Measurements from ENCODE around the gene ADK.
"Not testable (repeated sequence)": the region's sequence is repeated elsewhere in the genome, so short reads cannot be mapped to it uniquely, and the experiment has no call there.

The ADK gene

GRCh38 chr10:74433595-74433956 lies 282.6 kb downstream of the ADK start:
- DNase-seq: no peak

DNA sequence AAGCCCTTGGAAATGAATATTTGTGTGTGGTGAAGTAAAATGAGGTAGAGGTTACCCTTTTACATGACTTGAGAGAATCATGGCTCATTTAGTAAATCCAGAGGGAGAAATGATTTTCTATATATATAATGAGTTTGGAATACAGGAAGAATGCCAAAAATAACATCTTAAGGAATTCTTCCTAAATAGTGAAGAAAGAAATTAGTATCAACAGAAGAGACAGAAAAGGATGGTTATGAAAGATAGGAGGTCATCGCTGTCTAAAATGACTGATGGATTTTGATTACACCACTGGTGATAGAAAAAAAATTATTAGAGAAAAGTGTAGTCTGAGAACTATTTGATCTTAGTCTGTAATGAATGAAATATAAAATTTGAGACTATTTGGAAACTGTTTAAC lies 283.0 kb downstream of the ADK start:
- DNase-seq: no peak

DNA sequence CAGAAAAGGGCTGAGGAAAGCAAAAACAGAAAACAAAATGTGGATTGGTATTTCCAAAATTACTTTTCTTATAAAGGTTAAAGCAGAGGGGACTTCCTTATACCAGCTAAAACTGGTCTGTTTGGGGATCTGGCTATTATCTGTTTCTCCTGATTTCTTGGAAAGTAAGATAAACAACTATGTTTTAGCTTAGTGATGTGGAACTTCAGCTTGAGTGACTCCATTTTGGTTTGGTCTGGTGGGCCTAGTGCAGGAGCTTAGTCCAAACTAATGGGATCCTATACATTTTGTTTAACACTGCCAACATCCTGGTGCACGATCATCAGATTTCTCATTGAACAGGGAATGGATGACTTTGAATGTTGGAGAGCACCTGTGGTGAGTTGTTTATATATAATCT lies 283.5 kb downstream of the ADK start:
- no peak for DNase-seq

GRCh38 chr10:74436523-74437170 lies 285.6 kb downstream of the ADK start:
- no peak for DNase-seq

GRCh38 chr10:74437822-74438221 lies 286.8 kb downstream of the ADK start:
- no peak for DNase-seq

GRCh38 chr10:74439213-74439612 lies 288.2 kb downstream of the ADK start:
- no peak for DNase-seq

- DNase-seq: no peak
Observed at GRCh38 chr10:74445493-74445892, 294.5 kb downstream of the ADK start.

GRCh38 chr10:74450602-74451001 lies 299.6 kb downstream of the ADK start:
- DNase-seq: no peak

GRCh38 chr10:74451127-74451829 lies 300.3 kb downstream of the ADK start:
- DNase-seq: peak; percentile 30

DNA sequence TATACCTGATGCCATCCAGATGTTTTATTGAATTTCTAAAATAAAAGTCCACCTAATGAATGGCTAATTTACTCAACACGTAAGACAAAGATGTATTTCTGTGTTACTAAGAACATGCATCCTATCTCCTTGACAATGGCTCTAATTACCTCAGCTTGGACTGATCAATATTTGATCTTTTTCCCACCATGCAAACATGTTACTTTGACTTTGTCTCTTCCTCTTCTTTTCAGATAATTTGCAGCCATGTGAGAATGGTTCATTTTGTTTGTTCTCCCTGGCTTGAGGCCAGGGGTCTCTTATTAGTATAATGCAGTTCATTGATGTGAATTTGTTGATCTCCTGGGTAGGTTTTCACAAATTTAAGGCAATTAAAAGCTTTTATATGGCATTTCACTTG lies 302.1 kb downstream of the ADK start:
- no peak for DNase-seq

DNA sequence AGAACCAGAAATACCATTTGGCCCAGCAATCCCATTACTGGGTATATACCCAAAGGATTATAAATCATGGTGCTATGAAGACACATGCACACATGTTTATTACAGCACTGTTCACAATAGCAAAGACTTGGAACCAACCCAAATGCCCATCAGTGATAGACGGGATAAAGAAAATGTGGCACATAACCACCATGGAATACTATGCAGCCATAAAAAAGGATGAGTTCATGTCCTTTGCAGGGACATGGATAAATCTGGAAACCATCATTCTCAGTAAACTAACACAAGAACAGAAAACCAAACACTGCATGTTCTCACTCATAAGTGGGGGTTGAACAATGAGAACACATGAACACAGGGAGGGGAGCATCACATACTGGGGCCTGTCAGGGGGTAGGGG lies 306.5 kb downstream of the ADK start:
- DNase-seq: not testable (repeated sequence)

- DNase-seq: no peak
Observed at GRCh38 chr10:74460812-74461211, 309.8 kb downstream of the ADK start.

DNA sequence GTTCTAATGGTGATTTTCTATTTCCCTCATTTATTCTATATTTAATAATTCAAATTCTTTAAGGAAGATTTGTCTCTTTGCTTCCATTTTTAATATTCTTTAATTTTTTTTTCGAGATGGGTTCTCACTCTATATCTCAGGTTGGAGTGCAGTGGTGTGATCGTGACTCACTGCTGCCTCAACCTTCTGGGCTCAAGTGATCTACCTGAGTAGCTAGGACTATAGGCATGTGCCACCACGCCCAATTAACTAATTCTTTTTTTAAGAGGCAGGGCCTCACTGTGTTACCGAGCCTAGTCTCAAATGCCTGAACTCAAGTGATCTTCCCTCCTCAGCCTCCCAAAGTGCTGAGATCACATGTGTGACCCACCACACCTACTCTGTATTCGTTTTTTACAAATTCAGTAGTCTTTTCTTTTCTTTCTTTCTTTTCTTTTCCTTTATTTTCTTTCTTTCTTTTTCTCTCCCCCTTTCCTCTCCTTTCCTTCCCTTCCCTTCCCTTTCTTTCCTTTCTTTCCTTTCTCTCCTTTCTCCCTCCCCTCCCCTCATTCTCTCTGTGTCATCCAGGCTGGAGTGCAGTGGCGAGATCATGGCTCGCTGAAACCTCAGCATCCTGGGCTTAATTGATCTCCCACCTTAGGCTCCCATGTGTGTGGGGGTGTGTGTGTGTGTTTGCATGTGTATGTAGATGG lies 323.1 kb downstream of the ADK start:
- no peak for DNase-seq

GRCh38 chr10:74476162-74476706 lies 325.2 kb downstream of the ADK start:
- not testable (repeated sequence) for DNase-seq

DNA sequence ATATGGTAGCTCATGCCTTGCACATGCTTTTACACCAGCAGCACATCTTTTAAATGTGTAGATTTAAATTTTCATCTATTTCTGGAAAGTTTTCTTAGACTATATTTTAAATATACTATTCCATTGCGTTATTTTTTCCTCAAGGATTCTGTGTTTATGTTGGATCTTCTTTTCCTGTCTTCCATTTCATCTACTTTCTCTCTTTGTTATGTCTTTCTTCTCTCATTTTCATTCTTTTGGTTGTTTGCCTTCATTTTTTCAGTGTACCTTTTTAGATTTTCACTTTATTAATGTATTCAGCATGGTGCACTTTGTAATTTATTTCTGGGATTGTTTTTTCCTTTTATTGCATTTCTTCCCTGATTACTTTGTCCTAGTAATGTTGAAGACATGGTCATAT lies 329.8 kb downstream of the ADK start:
- no peak for DNase-seq

- no peak for DNase-seq
Observed at GRCh38 chr10:74483356-74483755, 332.3 kb downstream of the ADK start.

DNA sequence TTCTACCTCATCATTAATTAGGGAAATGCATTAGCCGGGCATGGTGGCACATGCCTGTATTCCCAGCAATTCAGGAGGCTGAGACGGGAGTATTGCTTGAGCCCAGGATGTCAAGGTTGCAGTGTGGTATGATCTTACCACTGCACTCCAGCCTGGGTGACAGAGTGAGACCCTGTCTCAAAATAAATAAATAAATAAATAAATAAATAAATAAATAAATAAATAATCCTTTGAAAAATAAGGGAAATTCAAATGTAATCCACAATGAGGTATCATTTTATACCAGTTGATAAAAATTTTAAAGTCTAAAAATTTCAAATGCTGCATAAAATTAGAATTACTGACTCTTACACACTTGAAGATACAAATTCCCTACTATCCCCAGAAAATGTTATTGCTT lies 334.3 kb downstream of the ADK start:
- DNase-seq: no peak

- DNase-seq: no peak
Observed at GRCh38 chr10:74486659-74487058, 335.6 kb downstream of the ADK start.

DNA sequence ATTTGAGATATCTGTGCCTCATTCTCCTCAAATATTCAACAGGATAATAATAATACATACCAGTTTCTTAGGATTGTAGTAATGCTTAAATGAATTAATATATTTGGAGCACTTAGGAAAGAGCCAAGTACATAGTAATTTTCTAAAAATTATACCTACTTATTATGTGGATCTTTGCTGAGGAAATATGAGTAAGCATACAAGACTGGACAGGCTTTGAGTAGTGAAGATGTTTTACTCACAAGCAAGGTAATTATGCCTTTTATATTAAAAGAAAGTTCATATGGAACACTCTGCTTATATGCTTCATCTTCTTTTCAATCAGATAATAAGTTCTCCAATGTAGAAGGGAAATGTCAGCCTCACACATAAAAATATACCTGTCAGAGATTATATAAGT lies 337.9 kb downstream of the ADK start:
- no peak for DNase-seq

DNA sequence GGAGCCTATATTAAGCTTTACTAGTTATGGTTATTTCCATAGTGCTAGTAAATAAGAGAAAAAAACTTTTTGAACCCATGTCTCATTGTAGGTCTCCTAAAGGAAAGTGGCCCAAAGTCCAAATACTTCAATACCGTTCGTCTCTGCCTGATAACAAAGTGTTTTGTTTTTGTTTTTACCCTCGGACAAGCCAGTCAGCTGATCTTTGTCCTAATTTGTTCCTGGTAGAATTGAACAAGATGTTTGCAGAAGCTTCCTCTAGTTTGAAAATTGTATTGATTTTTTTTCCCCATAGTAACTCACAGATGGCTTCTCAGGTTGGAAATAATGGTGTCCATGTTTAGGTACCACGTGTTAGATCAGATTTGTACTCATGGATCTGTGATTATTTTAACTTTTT lies 339.5 kb downstream of the ADK start:
- DNase-seq: no peak

DNA sequence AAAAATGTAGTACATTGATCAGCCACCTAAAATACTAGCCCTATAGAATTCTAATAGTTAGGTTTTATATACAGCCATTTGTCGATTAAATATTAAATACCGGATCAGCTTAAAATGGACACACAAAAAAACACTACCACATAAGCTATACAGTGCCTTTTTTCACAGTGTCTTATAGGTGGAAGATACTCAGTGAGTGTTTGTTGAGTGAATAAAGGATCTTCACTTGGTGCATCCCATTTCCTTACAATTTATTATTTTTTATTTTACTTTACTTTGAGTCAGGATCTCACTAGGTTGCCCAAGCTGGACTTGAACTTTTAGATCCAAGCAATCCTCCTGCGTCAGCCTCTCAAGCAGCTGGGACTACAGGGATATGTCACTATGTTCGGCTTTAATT lies 340.0 kb downstream of the ADK start:
- no peak for DNase-seq

- not testable (repeated sequence) for DNase-seq
Observed at GRCh38 chr10:74496276-74496675, 345.3 kb downstream of the ADK start.

DNA sequence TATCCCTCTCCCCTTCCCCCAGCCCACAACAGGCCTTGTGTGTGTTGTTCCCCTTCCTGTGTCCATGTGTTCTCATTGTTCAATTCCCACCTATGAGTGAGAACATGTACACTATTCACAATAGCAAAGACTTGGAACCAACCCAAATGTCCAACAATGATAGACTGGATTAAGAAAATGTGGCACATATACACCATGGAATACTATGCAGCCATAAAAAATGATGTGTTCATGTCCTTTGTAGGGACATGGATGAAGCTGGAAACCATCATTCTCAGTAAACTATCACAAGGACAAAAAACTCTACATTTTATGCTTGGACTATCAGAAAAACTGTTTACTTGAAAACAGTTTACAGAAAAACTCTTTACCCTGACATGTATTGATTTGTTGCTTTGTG lies 347.6 kb downstream of the ADK start:
- DNase-seq: not testable (repeated sequence)
